Measurements from ENCODE around the gene ANAPC15. TPM values are rescaled to one million over a fixed set of nuclear protein-coding genes. Genes with fewer than 3 reads are reported as not detected.
"Not testable (repeated sequence)": the region's sequence is repeated elsewhere in the genome, so short reads cannot be mapped to it uniquely, and the experiment has no call there.

ANAPC15 gene
- total RNA-seq, result 10 to 100 TPM; 12.1 to 22.4 (median 21.4) TPM

- H3K9me3 ChIP-seq, result no peaks in the 10 kb centered on the region
- peak within 1 kb of the TSS; percentile 98 to 99 for H3K27ac ChIP-seq
- no peaks in the 10 kb centered on the region for H3K27me3 ChIP-seq
- peak within 1 kb of the TSS; percentile 71 to 83 (median 72) for H3K4me3 ChIP-seq
- H3K4me1 ChIP-seq, result peaks cover 0 to 6% of the 10 kb centered on the region in 2 donors
- TF ChIP-seq POLR2A (IDR thresholded peaks at IDR 0.05) (peak; percentile 92), POLR2AphosphoS5 (IDR thresholded peaks at IDR 0.05) (peak; percentile 90 to 98 (median 91)), CTCF (IDR thresholded peaks at IDR 0.05) (peak in 1 of 3 donors; percentile 33)
- H3K36me3 ChIP-seq, result no peaks in the 10 kb centered on the region
- DNase-seq (ENCODE audit: low spot score in 2 of 2), result peak; percentile 99 to 100
- intact Hi-C loops (cut with DNase I; ENCODE audit: low total_unique reads), result no loop called here
These were observed at the start of gene ANAPC15 for GRCh38 chr11:72112143-72112977. TSS of gene ANAPC15 (minus strand) at chr11:72112695. CDS start at chr11:72111276, 1,419 bp downstream.

- H3K4me3 ChIP-seq, result no peak overlapping the region
- no peaks in the 10 kb centered on the region for H3K36me3 ChIP-seq
- intact Hi-C loops (cut with DNase I; ENCODE audit: low total_unique reads), result no loop called here
These were observed 47.8 kb upstream of the ANAPC15 start for GRCh38 chr11:72160319-72160718.

GRCh38 chr11:72157131-72157530, 44.6 kb upstream of the ANAPC15 start:
- intact Hi-C loops (cut with DNase I; ENCODE audit: low total_unique reads), result no loop called here
- Histone ChIP-seq H3K9me3 (no peaks in the 10 kb centered on the region), H3K27ac (no peak overlapping the region), H3K4me1 (no peaks in the 10 kb centered on the region), H3K27me3 (no peaks in the 10 kb centered on the region), H3K4me3 (no peak overlapping the region), H3K36me3 (no peaks in the 10 kb centered on the region)
- no peak for DNase-seq (ENCODE audit: low spot score in 2 of 2)
- TF ChIP-seq CTCF (IDR thresholded peaks at IDR 0.05) (no peak), POLR2A (IDR thresholded peaks at IDR 0.05) (no peak), POLR2AphosphoS5 (IDR thresholded peaks at IDR 0.05) (no peak)

More at GRCh38 chr11:72160319-72160718, 47.8 kb upstream of the ANAPC15 start:
- no peak for DNase-seq (ENCODE audit: low spot score in 2 of 2)
- Histone ChIP-seq H3K9me3 (no peaks in the 10 kb centered on the region), H3K4me1 (no peaks in the 10 kb centered on the region), H3K27ac (no peak overlapping the region), H3K27me3 (no peaks in the 10 kb centered on the region)
- TF ChIP-seq POLR2A (IDR thresholded peaks at IDR 0.05) (no peak), CTCF (IDR thresholded peaks at IDR 0.05) (no peak), POLR2AphosphoS5 (IDR thresholded peaks at IDR 0.05) (no peak)

- Histone ChIP-seq H3K9me3 (no peaks in the 10 kb centered on the region), H3K27me3 (no peaks in the 10 kb centered on the region), H3K36me3 (no peaks in the 10 kb centered on the region), H3K27ac (no peak overlapping the region), H3K4me1 (no peaks in the 10 kb centered on the region), H3K4me3 (no peak overlapping the region)
- DNase-seq (ENCODE audit: low spot score in 2 of 2), result no peak
- intact Hi-C loops (cut with DNase I; ENCODE audit: low total_unique reads), result no loop called here
- TF ChIP-seq POLR2AphosphoS5 (IDR thresholded peaks at IDR 0.05) (no peak), POLR2A (IDR thresholded peaks at IDR 0.05) (no peak), CTCF (IDR thresholded peaks at IDR 0.05) (no peak)
These were observed 43.3 kb upstream of the ANAPC15 start for GRCh38 chr11:72155751-72156150.

- Histone ChIP-seq H3K9me3 (no peaks in the 10 kb centered on the region), H3K36me3 (no peaks in the 10 kb centered on the region), H3K27me3 (no peaks in the 10 kb centered on the region), H3K4me1 (no peaks in the 10 kb centered on the region), H3K4me3 (no peak overlapping the region), H3K27ac (no peak overlapping the region)
- intact Hi-C loops (cut with DNase I; ENCODE audit: low total_unique reads), result no loop called here
- no peak for DNase-seq (ENCODE audit: low spot score in 2 of 2)
- TF ChIP-seq POLR2AphosphoS5 (IDR thresholded peaks at IDR 0.05) (no peak), CTCF (IDR thresholded peaks at IDR 0.05) (no peak), POLR2A (IDR thresholded peaks at IDR 0.05) (no peak)
These were observed 42.3 kb upstream of the ANAPC15 start for GRCh38 chr11:72154816-72155215.

GRCh38 chr11:72153874-72154273, 41.4 kb upstream of the ANAPC15 start:
- H3K4me1 ChIP-seq; intact Hi-C loops (cut with DNase I; ENCODE audit: low total_unique reads); H3K36me3 ChIP-seq; DNase-seq (ENCODE audit: low spot score in 2 of 2); H3K27me3 ChIP-seq; H3K27ac ChIP-seq; H3K4me3 ChIP-seq; H3K9me3 ChIP-seq: not testable (repeated sequence)
